Activated CD8-positive, alpha-beta memory T cell treated with anti-CD3 and anti-CD28 coated beads, Interleukin-2, amount 50 U/mL, for 24 hours (primary cell): ENCODE results near the gene POLR2M.

ENCODE experiments used
- DNase-seq: peaks from one replicate; pipeline ENCODE4 v3.0.0-alpha.2; 2020; ENCODE audit errors: extremely low read depth

POLR2M gene

GRCh38 chr15:57738734-57739237 is 32.3 kb downstream of the POLR2M start:
- no peak for DNase-seq

GRCh38 chr15:57740048-57740447 is 33.5 kb downstream of the POLR2M start:
- DNase-seq: no peak

GRCh38 chr15:57741089-57741488 is 34.6 kb downstream of the POLR2M start:
- DNase-seq: no peak

- no peak for DNase-seq
Observed at GRCh38 chr15:57743424-57743823, 36.9 kb downstream of the POLR2M start.

- no peak for DNase-seq
Observed at GRCh38 chr15:57746786-57747185, 40.3 kb downstream of the POLR2M start.

- no peak for DNase-seq
Observed at GRCh38 chr15:57747206-57747896, 40.8 kb downstream of the POLR2M start.

- DNase-seq: no peak
Observed at GRCh38 chr15:57751177-57751800, 44.8 kb downstream of the POLR2M start.

GRCh38 chr15:57752436-57752835 is 45.9 kb downstream of the POLR2M start:
- DNase-seq: no peak

- DNase-seq: no peak
Observed at GRCh38 chr15:57752840-57753239, 46.3 kb downstream of the POLR2M start.

GRCh38 chr15:57756466-57756865 is 50.0 kb downstream of the POLR2M start:
- no peak for DNase-seq

- DNase-seq: no peak
Observed at GRCh38 chr15:57758560-57758959, 52.0 kb downstream of the POLR2M start.

- no peak for DNase-seq
Observed at GRCh38 chr15:57761562-57761961, 55.0 kb downstream of the POLR2M start.

GRCh38 chr15:57762302-57762701 is 55.8 kb downstream of the POLR2M start:
- DNase-seq: no peak

GRCh38 chr15:57763176-57763964 is 56.9 kb downstream of the POLR2M start:
- no peak for DNase-seq
